Tongue (tissue), 2 donors: Measurements from ENCODE around the gene MYH1. TPM values are rescaled to one million over a fixed set of nuclear protein-coding genes. Genes with fewer than 3 reads are reported as not detected.

ENCODE experiments used
- DNase-seq: peaks from one replicate; pipeline ENCODE4 v3.0.0-alpha.2; 2015
- total RNA-seq: library from RNA; depleted of rRNA; stranded (reverse); fragments of >200 nt; gene quantifications from one replicate; pipeline ENCODE4 v1.2.3, GENCODE V29; 2014

Gene MYH1
- total RNA-seq, 1 donor from 2014 or later, result 15.4 TPM

- no peak for DNase-seq
These were observed 40.6 kb downstream of the MYH1 start for GRCh38 chr17:10477701-10478100.

GRCh38 chr17:10474536-10474935 is 43.8 kb downstream of the MYH1 start:
- no peak for DNase-seq

GRCh38 chr17:10471858-10472257 is 46.5 kb downstream of the MYH1 start:
- no peak for DNase-seq

- DNase-seq, result no peak
These were observed 48.9 kb downstream of the MYH1 start, which contains the start of gene MYH4 for GRCh38 chr17:10469459-10469858. TSS of gene MYH4 (minus strand) at chr17:10469559. CDS start at chr17:10466745, 2,814 bp downstream.

GRCh38 chr17:10463402-10463801 is 54.9 kb downstream of the MYH1 start:
- DNase-seq, result no peak

- DNase-seq, result no peak
These were observed 58.3 kb downstream of the MYH1 start for GRCh38 chr17:10460062-10460461.

- no peak for DNase-seq
These were observed 59.6 kb downstream of the MYH1 start for GRCh38 chr17:10458701-10459100.

GRCh38 chr17:10457952-10458351 is 60.4 kb downstream of the MYH1 start:
- no peak for DNase-seq

GRCh38 chr17:10447026-10447931 is 71.1 kb downstream of the MYH1 start:
- DNase-seq, result no peak

Other genes starting within 250 kb of the MYH1 start
- gene MYH13, start 145.5 kb downstream of the MYH1 start, total RNA-seq, result 1.4 TPM
- gene MYH8, start 96.6 kb downstream of the MYH1 start, total RNA-seq, result 4,616 TPM
- 0.72 TPM for gene MYH4, start 49.0 kb downstream of the MYH1 start, total RNA-seq
- 1,036 TPM for gene MYH2, start 31.1 kb upstream of the MYH1 start, total RNA-seq
- gene MYH3, start 138.8 kb upstream of the MYH1 start, total RNA-seq, result 9,382 TPM
- gene SCO1, start 179.0 kb upstream of the MYH1 start, total RNA-seq, result 28.1 TPM
- 23.6 TPM for gene ADPRM, start 179.1 kb upstream of the MYH1 start, total RNA-seq
- 3.8 TPM for gene TMEM220, start 211.5 kb upstream of the MYH1 start, total RNA-seq